ENCODE measurements around the gene OR10A3. TPM values are rescaled to one million over a fixed set of nuclear protein-coding genes. Genes with fewer than 3 reads are reported as not detected.
"Not testable (repeated sequence)": the region's sequence is repeated elsewhere in the genome, so short reads cannot be mapped to it uniquely, and the experiment has no call there.

The OR10A3 gene
- not detected for total RNA-seq
- long read RNA-seq, result 0 reads

GRCh38 chr11:7941608-7942007 is at the start of gene OR10A3:
Gene OR10A3, minus strand, starts transcription at chr11:7941708. Its CDS starts 2,188 bp downstream, at chr11:7939520.
- Histone ChIP-seq H3K36me3 (no peaks in the 10 kb centered on the region), H3K4me1 (no peaks in the 10 kb centered on the region), H3K9me3 (peaks cover 0 to 8% (median 0%) of the 10 kb centered on the region in 4 donors), H3K4me3 (no peak within 1 kb of the TSS), H3K27ac (no peak within 1 kb of the TSS), H3K27me3 (no peaks in the 10 kb centered on the region)
- 44% methylated on average over 2 of the region's 2 CpGs for WGBS (ENCODE audit: insufficient coverage, low coverage, low lambda C conversion rate, missing lambda C conversion rate)
- DNase-seq (no peak), ATAC-seq (no peak)
- intact Hi-C loops (cut with DNase I), result no loop called here
- TF ChIP-seq CTCF (IDR thresholded peaks at IDR 0.05), result no peak
- TF ChIP-seq POLR2A (IDR thresholded peaks at IDR 0.05), result no peak

GRCh38 chr11:7987560-7987883 is 46.0 kb upstream of the OR10A3 start:
- ATAC-seq, result not testable (repeated sequence)
- WGBS (ENCODE audit: insufficient coverage, low coverage, low lambda C conversion rate, missing lambda C conversion rate), result 0% methylated on average over 7 of the region's 13 CpGs

GRCh38 chr11:7986768-7987559 is 45.5 kb upstream of the OR10A3 start, which contains the start of gene EIF3F:
Gene EIF3F, plus strand, starts transcription at chr11:7987337. Its CDS starts 16 bp downstream, at chr11:7987353.
- Histone ChIP-seq H3K27me3 (no peaks in the 10 kb centered on the region), H3K9me3 (no peaks in the 10 kb centered on the region), H3K4me1 (peaks cover 0 to 22% (median 8%) of the 10 kb centered on the region in 4 donors), H3K27ac (peak within 1 kb of the TSS; percentile 48 to 55 (median 53)), H3K4me3 (peak within 1 kb of the TSS; percentile 79 to 81 (median 81)), H3K36me3 (peaks cover 0 to 6% (median 0%) of the 10 kb centered on the region in 4 donors)
- peak; percentile 76 to 94 (median 86) for DNase-seq
- intact Hi-C loops (cut with DNase I), result loop anchor here (5.0 kb wide), 1 partner anchor 95 kb away; no protein-coding TSS in a partner anchor
- 1% methylated on average over 46 of the region's 47 CpGs for WGBS (ENCODE audit: insufficient coverage, low coverage, low lambda C conversion rate, missing lambda C conversion rate)
- peak; percentile 99 for ATAC-seq
- TF ChIP-seq POLR2A (IDR thresholded peaks at IDR 0.05) (peak; percentile 56), CTCF (IDR thresholded peaks at IDR 0.05) (peak; percentile 76 to 92 (median 88))

More at GRCh38 chr11:7987560-7987883, 46.0 kb upstream of the OR10A3 start:
- intact Hi-C loops (cut with DNase I), result loop anchor here (5.0 kb wide), 1 partner anchor 95 kb away; no protein-coding TSS in a partner anchor
- TF ChIP-seq POLR2A (IDR thresholded peaks at IDR 0.05), result peak; percentile 4
- Histone ChIP-seq H3K36me3 (peaks cover 0 to 12% (median 2%) of the 10 kb centered on the region in 4 donors), H3K27ac (peak overlapping the region; percentile 37 to 55 (median 48)), H3K4me1 (peaks cover 0 to 22% (median 8%) of the 10 kb centered on the region in 4 donors), H3K4me3 (peak overlapping the region; percentile 79 to 81 (median 81))
- H3K9me3 ChIP-seq, H3K27me3 ChIP-seq, DNase-seq: not testable (repeated sequence)

GRCh38 chr11:7983832-7984590 is 42.5 kb upstream of the OR10A3 start:
- Histone ChIP-seq H3K27me3 (no peaks in the 10 kb centered on the region), H3K9me3 (no peaks in the 10 kb centered on the region), H3K36me3 (no peaks in the 10 kb centered on the region), H3K4me1 (peaks cover 0 to 17% (median 6%) of the 10 kb centered on the region in 4 donors), H3K4me3 (no peak overlapping the region), H3K27ac (no peak overlapping the region)
- intact Hi-C loops (cut with DNase I), result loop anchor here in 1 of 2 donors (5.0 kb wide), 1 partner anchor 82 kb away; no protein-coding TSS in a partner anchor
- DNase-seq (no peak), ATAC-seq (no peak)
- WGBS (ENCODE audit: insufficient coverage, low coverage, low lambda C conversion rate, missing lambda C conversion rate), result 10% methylated on average over 3 of the region's 7 CpGs
- no peak for TF ChIP-seq CTCF (IDR thresholded peaks at IDR 0.05)
- TF ChIP-seq POLR2A (IDR thresholded peaks at IDR 0.05), result no peak

All from right lobe of liver (tissue), 6 donors.